Measurements from ENCODE around the gene AGER. TPM values are rescaled to one million over a fixed set of nuclear protein-coding genes. Genes with fewer than 3 reads are reported as not detected.

The AGER gene
- total and polyA plus RNA-seq, 9 donors, result 3.4 to 12.8 (median 7.9) TPM

DNA sequence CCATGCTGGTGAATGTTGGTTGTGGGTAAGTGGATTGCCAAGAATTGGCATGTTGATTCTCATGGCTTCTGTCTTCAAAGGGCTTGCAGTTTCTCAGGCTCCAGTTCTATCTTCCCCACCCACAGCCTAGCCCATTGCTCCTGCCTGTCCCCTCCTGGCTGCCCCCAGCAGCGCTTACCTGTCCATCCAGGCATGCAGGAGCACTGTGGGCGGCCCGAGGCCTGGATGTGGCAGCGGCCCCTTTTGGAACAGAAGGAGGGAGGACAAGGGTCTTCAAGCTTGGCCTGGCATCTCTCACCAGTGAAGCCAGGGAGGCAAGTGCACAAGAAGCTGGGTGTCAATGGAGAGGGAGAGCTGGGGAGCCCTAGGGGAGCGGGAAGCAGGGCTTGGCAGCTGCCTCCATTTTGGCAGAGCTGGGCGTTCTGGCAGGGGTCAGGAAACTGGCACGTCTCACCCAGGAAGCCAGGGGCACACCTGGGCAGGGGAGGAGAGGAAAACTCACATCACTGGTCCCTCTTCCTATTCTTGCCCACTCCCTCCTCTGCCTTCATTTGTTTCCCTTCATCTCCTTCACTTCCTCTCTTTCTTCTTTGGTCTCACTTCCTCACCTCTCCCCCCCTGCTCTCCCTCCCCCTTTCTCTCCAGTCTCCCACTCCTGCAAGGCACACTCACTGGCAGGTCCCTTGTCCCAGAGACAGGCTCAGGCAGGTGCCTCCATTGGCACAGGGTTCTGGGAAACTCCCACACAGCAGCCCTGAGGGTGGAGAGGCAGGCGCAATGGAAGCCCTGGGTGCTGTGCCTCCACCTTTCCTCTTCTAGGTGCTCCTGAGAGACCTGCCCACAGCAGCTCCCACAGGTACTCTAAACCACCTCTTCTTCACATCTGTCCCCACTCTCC is 38.5 kb upstream of the AGER start:
- no peak for TF ChIP-seq EP300 (IDR thresholded peaks at IDR 0.05)
- TF ChIP-seq, protein P1, sequence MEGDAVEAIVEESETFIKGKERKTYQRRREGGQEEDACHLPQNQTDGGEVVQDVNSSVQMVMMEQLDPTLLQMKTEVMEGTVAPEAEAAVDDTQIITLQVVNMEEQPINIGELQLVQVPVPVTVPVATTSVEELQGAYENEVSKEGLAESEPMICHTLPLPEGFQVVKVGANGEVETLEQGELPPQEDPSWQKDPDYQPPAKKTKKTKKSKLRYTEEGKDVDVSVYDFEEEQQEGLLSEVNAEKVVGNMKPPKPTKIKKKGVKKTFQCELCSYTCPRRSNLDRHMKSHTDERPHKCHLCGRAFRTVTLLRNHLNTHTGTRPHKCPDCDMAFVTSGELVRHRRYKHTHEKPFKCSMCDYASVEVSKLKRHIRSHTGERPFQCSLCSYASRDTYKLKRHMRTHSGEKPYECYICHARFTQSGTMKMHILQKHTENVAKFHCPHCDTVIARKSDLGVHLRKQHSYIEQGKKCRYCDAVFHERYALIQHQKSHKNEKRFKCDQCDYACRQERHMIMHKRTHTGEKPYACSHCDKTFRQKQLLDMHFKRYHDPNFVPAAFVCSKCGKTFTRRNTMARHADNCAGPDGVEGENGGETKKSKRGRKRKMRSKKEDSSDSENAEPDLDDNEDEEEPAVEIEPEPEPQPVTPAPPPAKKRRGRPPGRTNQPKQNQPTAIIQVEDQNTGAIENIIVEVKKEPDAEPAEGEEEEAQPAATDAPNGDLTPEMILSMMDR (IDR thresholded peaks at IDR 0.05), result no peak
- no peak for TF ChIP-seq POLR2A (IDR thresholded peaks at IDR 0.05)
- Histone ChIP-seq H3K4me1 (ENCODE audit: insufficient read depth) (no peaks in the 10 kb centered on the region), H3K36me3 (no peaks in the 10 kb centered on the region), H3K4me3 (no peak overlapping the region), H3K9me3 (no peaks in the 10 kb centered on the region), H3K27ac (no peak overlapping the region), H3K27me3 (no peaks in the 10 kb centered on the region)
- no peak for DNase-seq
- WGBS, 3 donors, result 83 to 88% (median 85%) methylated on average over 8 of the region's 8 CpGs
- intact Hi-C loops (cut with DNase I), result no loop called here

DNA sequence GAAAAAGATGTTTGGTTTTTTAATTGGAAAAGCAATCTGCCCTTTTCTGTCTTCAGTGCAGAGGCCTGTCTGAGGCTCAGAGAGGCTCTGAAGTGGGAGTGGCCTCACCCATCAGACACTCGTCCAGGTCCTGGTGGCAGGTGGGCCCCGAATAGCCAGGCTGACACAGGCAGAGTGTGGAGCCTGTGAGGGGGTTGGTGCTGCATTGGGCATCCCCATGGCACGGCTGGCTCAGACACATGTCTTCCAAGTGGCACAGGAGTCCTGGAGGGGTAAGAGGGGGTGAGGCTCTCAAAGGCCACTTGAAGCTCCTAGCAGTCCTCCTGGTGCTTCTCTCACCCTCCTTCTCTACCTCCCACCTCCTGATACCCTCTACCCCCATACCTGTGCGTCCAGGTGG is 36.0 kb upstream of the AGER start:
- no peak overlapping the region for H3K27ac ChIP-seq
- H3K4me1 ChIP-seq (ENCODE audit: insufficient read depth), result no peaks in the 10 kb centered on the region
- intact Hi-C loops (cut with DNase I), result no loop called here
- no peak for DNase-seq
- no peaks in the 10 kb centered on the region for H3K36me3 ChIP-seq
- H3K4me3 ChIP-seq, result no peak overlapping the region
- 56 to 68% (median 64%) methylated on average over 4 of the region's 4 CpGs for WGBS, 3 donors
- TF ChIP-seq POLR2A (IDR thresholded peaks at IDR 0.05) (no peak), EP300 (IDR thresholded peaks at IDR 0.05) (no peak)
- TF ChIP-seq, protein P1 (IDR thresholded peaks at IDR 0.05), result no peak
- H3K27me3 ChIP-seq, result no peaks in the 10 kb centered on the region
- no peaks in the 10 kb centered on the region for H3K9me3 ChIP-seq

DNA sequence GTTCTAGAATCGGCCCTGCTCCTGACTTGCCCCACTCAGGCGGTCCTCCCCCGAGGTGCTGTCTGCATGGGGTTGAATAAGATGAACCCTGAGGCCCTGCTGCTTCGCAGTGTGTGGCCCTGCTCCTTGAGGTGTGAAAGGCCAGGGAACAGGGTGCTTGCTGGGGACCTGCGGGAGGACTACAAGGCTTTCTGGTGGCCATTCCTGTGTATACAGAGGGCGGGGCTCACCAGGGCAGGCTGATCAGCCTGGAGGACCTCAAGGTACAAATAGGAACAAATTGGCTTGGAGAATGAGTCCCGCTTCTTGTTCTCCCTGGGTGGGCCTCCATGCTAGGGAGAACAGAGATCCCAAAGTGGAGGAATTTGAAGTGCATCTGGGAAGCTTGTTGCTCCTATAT is 34.1 kb upstream of the AGER start:
- no peaks in the 10 kb centered on the region for H3K27me3 ChIP-seq
- H3K4me3 ChIP-seq, result no peak overlapping the region
- H3K36me3 ChIP-seq, result no peaks in the 10 kb centered on the region
- no peaks in the 10 kb centered on the region for H3K4me1 ChIP-seq (ENCODE audit: insufficient read depth)
- H3K27ac ChIP-seq, result no peak overlapping the region
- intact Hi-C loops (cut with DNase I), result no loop called here
- no peaks in the 10 kb centered on the region for H3K9me3 ChIP-seq
- 78 to 85% (median 83%) methylated on average over 7 of the region's 7 CpGs for WGBS, 3 donors
- no peak for DNase-seq
- TF ChIP-seq, protein P1 (IDR thresholded peaks at IDR 0.05), result no peak
- no peak for TF ChIP-seq EP300 (IDR thresholded peaks at IDR 0.05)
- no peak for TF ChIP-seq POLR2A (IDR thresholded peaks at IDR 0.05)

DNA sequence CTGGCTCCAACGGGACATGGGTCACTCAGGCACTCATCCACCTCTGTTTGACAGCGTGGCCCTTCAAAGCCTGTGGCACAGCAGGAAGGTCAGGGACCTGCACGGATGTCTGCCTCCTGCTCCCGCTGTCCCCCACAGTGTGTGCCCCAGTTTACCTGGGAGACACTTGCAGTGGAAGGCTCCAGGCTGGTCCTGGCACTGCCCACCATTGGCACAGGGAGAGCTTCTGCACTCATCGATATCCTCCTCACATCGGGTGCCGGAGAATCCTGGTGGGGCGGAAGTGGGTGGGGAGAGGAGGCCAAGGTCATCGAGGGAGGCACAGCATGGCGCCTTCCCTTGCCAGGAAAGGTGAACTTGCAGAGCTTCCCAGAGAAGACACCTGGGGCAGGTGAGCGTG is 32.9 kb upstream of the AGER start:
- TF ChIP-seq POLR2A (IDR thresholded peaks at IDR 0.05) (no peak), EP300 (IDR thresholded peaks at IDR 0.05) (no peak)
- TF ChIP-seq, protein P1 (IDR thresholded peaks at IDR 0.05), result no peak
- intact Hi-C loops (cut with DNase I), result no loop called here
- no peaks in the 10 kb centered on the region for H3K36me3 ChIP-seq
- H3K4me1 ChIP-seq (ENCODE audit: insufficient read depth), result no peaks in the 10 kb centered on the region
- no peaks in the 10 kb centered on the region for H3K9me3 ChIP-seq
- WGBS, 3 donors, result 83 to 87% (median 84%) methylated on average over 11 of the region's 11 CpGs
- no peaks in the 10 kb centered on the region for H3K27me3 ChIP-seq
- DNase-seq, result no peak
- no peak overlapping the region for H3K4me3 ChIP-seq
- no peak overlapping the region for H3K27ac ChIP-seq
